Omental fat pad (tissue), 4 donors: ENCODE data around the gene NDUFV2. TPM values are rescaled to one million over a fixed set of nuclear protein-coding genes. Genes with fewer than 3 reads are reported as not detected.

Experiments
- ATAC-seq: fragments of 150-250 bp; one replicate; pipeline ENCODE4 v1.9.1; 2016; ENCODE audit warnings: mild to moderate bottlenecking, moderate library complexity; ENCODE audit not compliant: low FRiP score
- DNase-seq: peaks from one replicate; pipeline ENCODE4 v3.0.0-alpha.2; 2019; ENCODE audit warnings: low spot score
- total RNA-seq, 4 donors: library from RNA; depleted of rRNA; stranded (reverse); fragments of >200 nt; gene quantifications; one replicate each; pipeline ENCODE4 v1.1.0, GENCODE V29; 2016
- TF ChIP-seq, protein P1 (sequence below), 3 donors: fragments of 450-650 bp; IDR thresholded peaks; one replicate each; pipeline ENCODE4 v1.5.1; 2016 to 2017; ENCODE audit warnings: antibody characterized with exemption in 3 of 3, mild to moderate bottlenecking in 3 of 3, moderate library complexity in 2 of 3

The NDUFV2 gene
- total RNA-seq, 4 donors from 2014 or later, result 86.1 to 92.1 (median 88.8) TPM

- ATAC-seq (no peak), DNase-seq (no peak)
- TF ChIP-seq, protein P1, sequence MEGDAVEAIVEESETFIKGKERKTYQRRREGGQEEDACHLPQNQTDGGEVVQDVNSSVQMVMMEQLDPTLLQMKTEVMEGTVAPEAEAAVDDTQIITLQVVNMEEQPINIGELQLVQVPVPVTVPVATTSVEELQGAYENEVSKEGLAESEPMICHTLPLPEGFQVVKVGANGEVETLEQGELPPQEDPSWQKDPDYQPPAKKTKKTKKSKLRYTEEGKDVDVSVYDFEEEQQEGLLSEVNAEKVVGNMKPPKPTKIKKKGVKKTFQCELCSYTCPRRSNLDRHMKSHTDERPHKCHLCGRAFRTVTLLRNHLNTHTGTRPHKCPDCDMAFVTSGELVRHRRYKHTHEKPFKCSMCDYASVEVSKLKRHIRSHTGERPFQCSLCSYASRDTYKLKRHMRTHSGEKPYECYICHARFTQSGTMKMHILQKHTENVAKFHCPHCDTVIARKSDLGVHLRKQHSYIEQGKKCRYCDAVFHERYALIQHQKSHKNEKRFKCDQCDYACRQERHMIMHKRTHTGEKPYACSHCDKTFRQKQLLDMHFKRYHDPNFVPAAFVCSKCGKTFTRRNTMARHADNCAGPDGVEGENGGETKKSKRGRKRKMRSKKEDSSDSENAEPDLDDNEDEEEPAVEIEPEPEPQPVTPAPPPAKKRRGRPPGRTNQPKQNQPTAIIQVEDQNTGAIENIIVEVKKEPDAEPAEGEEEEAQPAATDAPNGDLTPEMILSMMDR (IDR thresholded peaks at IDR 0.05), result no peak
Observed at GRCh38 chr18:9096007-9096371, 6.5 kb upstream of the NDUFV2 start.

DNA sequence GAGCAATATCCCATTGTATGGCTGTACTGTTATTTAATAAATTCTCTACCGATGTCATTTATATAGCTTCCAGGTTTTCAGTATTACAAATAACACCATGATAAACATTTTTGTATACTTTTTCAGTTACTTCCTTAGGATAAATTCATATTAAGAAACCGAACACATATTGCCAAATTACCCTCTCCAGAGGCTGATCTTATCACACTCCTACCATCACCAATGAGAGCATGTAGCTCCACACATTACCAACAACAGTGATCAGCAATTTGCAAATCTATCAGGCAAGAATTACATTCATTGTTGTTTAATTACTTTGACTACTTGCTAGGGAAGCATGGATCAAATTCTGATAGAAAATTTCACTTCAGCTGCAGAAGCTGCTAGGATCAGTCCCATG is 5.8 kb upstream of the NDUFV2 start:
- ATAC-seq, result no peak

DNA sequence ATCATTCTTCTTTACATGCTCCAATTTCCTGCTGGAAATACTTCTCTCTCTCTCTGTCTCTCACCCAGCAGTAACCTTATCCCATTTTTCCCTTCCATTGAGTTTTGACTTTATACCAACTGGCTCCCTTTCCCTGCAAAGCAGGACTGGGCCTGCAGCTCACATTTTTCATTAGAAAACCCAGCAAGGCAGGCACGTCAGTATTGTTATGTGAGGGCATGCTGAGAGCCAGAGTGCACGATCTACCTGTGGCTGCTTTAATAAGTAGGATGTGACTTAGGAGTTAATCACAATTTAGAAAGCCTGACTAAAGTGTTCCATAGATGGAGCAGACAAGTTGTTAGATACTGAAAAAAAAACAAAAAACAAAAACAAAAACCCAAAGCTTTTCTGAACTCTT is 5.2 kb upstream of the NDUFV2 start:
- DNase-seq, result no peak
- TF ChIP-seq, protein P1 (IDR thresholded peaks at IDR 0.05), result no peak
- ATAC-seq, result no peak

More for the DNA sequence above, 5.8 kb upstream of the NDUFV2 start:
- no peak for DNase-seq
- TF ChIP-seq, protein P1 (IDR thresholded peaks at IDR 0.05), result no peak

DNA sequence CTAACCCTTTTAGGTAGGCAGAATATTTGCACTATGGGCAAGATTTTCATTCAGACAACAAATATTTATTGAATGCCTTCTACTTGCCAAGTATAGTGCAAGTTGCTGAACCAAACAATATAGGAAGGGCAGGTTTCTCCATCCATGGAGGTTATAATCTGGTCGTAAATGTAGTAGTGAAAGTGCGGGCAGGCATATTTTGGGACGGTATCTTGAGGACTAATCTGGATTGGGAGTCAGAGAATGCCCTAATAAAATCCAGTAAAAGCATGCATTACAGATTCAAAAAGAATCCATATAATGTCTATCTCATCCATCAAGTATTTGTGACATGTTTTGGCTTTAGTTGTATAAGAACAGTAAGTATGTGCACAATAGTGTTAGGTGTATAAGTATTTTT is 1.7 kb upstream of the NDUFV2 start:
- no peak for ATAC-seq
- TF ChIP-seq, protein P1 (IDR thresholded peaks at IDR 0.05), result no peak
- DNase-seq, result no peak

GRCh38 chr18:9101730-9102507 is 580 bp upstream of the NDUFV2 start:
- ATAC-seq (peak; percentile 15), DNase-seq (no peak)
- TF ChIP-seq, protein P1 (IDR thresholded peaks at IDR 0.05), result no peak

- TF ChIP-seq, protein P1 (IDR thresholded peaks at IDR 0.05), result no peak
- DNase-seq, result no peak
- ATAC-seq, result no peak
Observed at GRCh38 chr18:9103376-9103873, 926 bp downstream of the NDUFV2 start.
